IPS DF 19.7 (cell line): Measurements from ENCODE around the gene GRK3.
"Not testable (repeated sequence)": the region's sequence is repeated elsewhere in the genome, so short reads cannot be mapped to it uniquely, and the experiment has no call there.

Experiments
- DNase-seq: peaks from one replicate; pipeline ENCODE4 v3.0.0-alpha.2; 2013; ENCODE audit warnings: low read depth, low spot score

Gene GRK3

GRCh38 chr22:25697181-25697664 lies 132.7 kb downstream of the GRK3 start:
- DNase-seq = no peak

- no peak for DNase-seq
Measured at GRCh38 chr22:25697978-25698377, 133.5 kb downstream of the GRK3 start.

- no peak for DNase-seq
Measured at GRCh38 chr22:25698461-25698860, 134.0 kb downstream of the GRK3 start.

- no peak for DNase-seq
Measured at GRCh38 chr22:25698978-25699377, 134.5 kb downstream of the GRK3 start.

- no peak for DNase-seq
Measured at GRCh38 chr22:25701056-25701780, 136.7 kb downstream of the GRK3 start.

- no peak for DNase-seq
Measured at GRCh38 chr22:25702040-25702439, 137.6 kb downstream of the GRK3 start.

GRCh38 chr22:25702571-25703167 lies 138.2 kb downstream of the GRK3 start:
- DNase-seq = no peak

GRCh38 chr22:25704701-25705100 lies 140.2 kb downstream of the GRK3 start:
- DNase-seq = no peak

GRCh38 chr22:25706197-25706596 lies 141.7 kb downstream of the GRK3 start:
- DNase-seq = no peak

GRCh38 chr22:25708430-25708829 lies 144.0 kb downstream of the GRK3 start:
- DNase-seq = not testable (repeated sequence)

- DNase-seq = no peak
Measured at GRCh38 chr22:25709758-25710157, 145.3 kb downstream of the GRK3 start.

- no peak for DNase-seq
Measured at GRCh38 chr22:25710501-25710900, 146.0 kb downstream of the GRK3 start.

- no peak for DNase-seq
Measured at GRCh38 chr22:25711491-25711890, 147.0 kb downstream of the GRK3 start.

- DNase-seq = no peak
Measured at GRCh38 chr22:25712661-25713400, 148.4 kb downstream of the GRK3 start.

- no peak for DNase-seq
Measured at GRCh38 chr22:25714070-25714469, 149.6 kb downstream of the GRK3 start.

- DNase-seq = no peak
Measured at GRCh38 chr22:25714739-25715138, 150.3 kb downstream of the GRK3 start.

GRCh38 chr22:25716637-25717036 lies 152.2 kb downstream of the GRK3 start:
- DNase-seq = no peak

- no peak for DNase-seq
Measured at GRCh38 chr22:25718135-25718840, 153.8 kb downstream of the GRK3 start.

GRCh38 chr22:25722223-25722622 lies 157.7 kb downstream of the GRK3 start:
- DNase-seq = no peak

- DNase-seq = no peak
Measured at GRCh38 chr22:25722626-25723025, 158.2 kb downstream of the GRK3 start.

- no peak for DNase-seq
Measured at GRCh38 chr22:25726241-25726640, 161.8 kb downstream of the GRK3 start.

GRCh38 chr22:25728071-25728470 lies 163.6 kb downstream of the GRK3 start:
- DNase-seq = no peak
